Ishikawa (cell line): ENCODE results near the gene PTPRD.
A peak's percentile ranks its signal among the peaks of the same experiment; 100 is the strongest.

ENCODE experiments used
- CEBPB ChIP-seq: IDR thresholded peaks from 2 replicates; pipeline ENCODE4 v1.6.1; 2012
- CREB1 ChIP-seq: IDR thresholded peaks from 2 replicates; pipeline ENCODE4 v1.6.1; 2012; ENCODE audit warnings: low read depth
- EGR1 ChIP-seq: IDR thresholded peaks from 2 replicates; pipeline ENCODE4 v1.6.1; 2012
- EP300 ChIP-seq: IDR thresholded peaks from 2 replicates; pipeline ENCODE4 v1.6.1; 2012; ENCODE audit warnings: borderline replicate concordance
- FOXM1 ChIP-seq: IDR thresholded peaks from 2 replicates; pipeline ENCODE4 v1.6.1; 2012; ENCODE audit warnings: low read depth, borderline replicate concordance
- NFIC ChIP-seq: IDR thresholded peaks from 2 replicates; pipeline ENCODE4 v1.6.1; 2012
- RAD21 ChIP-seq: IDR thresholded peaks from 2 replicates; pipeline ENCODE4 v1.6.1; 2012; ENCODE audit warnings: low read depth
- TAF1 ChIP-seq: IDR thresholded peaks from 2 replicates; pipeline ENCODE4 v1.6.1; 2012; ENCODE audit warnings: low read depth, mild to moderate bottlenecking
- TCF12 ChIP-seq: IDR thresholded peaks from 2 replicates; pipeline ENCODE4 v1.6.1; 2012; ENCODE audit warnings: low read depth
- TEAD4 ChIP-seq: IDR thresholded peaks from 2 replicates; pipeline ENCODE4 v1.6.1; 2012
- YY1 ChIP-seq: IDR thresholded peaks from 2 replicates; pipeline ENCODE4 v1.6.1; 2012; ENCODE audit warnings: low read depth
- ZBTB7A ChIP-seq: IDR thresholded peaks from 2 replicates; pipeline ENCODE4 v1.6.1; 2012; ENCODE audit warnings: low read depth
- TF ChIP-seq, protein P1 (sequence below): IDR thresholded peaks from 2 replicates; pipeline ENCODE4 v1.6.1; 2012
- TF ChIP-seq, protein P2 (sequence below): IDR thresholded peaks from 2 replicates; pipeline ENCODE4 v1.6.1; 2012; ENCODE audit warnings: low read depth, mild to moderate bottlenecking
- TF ChIP-seq, protein P3 (sequence below): IDR thresholded peaks from 2 replicates; pipeline ENCODE4 v1.6.1; 2012

PTPRD gene

DNA sequence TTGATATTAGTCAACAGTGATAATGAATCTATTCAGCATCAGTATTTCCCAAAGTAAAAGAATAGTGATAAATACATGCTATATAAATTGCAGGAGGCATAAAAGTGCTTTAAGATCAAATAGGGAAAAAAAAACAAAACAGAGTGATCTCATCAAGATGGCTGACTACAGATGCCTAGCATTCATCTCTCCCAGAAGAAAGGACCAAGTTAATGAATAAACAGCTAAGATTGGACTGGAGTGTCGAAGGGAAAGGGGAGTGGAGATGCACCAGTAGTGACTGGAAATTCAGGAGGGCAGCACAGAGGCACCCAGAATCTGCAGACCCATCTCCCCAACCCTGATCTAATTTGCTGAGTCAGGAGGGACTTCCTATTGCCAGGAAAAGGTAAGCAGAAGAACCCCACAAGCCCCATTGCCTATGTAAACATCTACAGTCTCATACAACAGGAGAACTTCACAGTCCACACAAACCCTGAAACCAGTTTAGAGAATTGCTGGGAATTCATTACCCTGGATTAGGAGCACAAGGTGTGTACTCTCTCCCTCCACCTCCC is 699.4 kb downstream of the PTPRD start:
- TF ChIP-seq FOXM1 (no peak), EP300 (no peak), YY1 (no peak), NFIC (no peak), EGR1 (no peak), CEBPB (no peak), CREB1 (no peak), TAF1 (no peak), RAD21 (no peak), TEAD4 (no peak), TCF12 (no peak), ZBTB7A (no peak)
- TF ChIP-seq, protein P1, sequence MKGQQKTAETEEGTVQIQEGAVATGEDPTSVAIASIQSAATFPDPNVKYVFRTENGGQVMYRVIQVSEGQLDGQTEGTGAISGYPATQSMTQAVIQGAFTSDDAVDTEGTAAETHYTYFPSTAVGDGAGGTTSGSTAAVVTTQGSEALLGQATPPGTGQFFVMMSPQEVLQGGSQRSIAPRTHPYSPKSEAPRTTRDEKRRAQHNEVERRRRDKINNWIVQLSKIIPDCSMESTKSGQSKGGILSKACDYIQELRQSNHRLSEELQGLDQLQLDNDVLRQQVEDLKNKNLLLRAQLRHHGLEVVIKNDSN, result no peak
- TF ChIP-seq, protein P2, sequence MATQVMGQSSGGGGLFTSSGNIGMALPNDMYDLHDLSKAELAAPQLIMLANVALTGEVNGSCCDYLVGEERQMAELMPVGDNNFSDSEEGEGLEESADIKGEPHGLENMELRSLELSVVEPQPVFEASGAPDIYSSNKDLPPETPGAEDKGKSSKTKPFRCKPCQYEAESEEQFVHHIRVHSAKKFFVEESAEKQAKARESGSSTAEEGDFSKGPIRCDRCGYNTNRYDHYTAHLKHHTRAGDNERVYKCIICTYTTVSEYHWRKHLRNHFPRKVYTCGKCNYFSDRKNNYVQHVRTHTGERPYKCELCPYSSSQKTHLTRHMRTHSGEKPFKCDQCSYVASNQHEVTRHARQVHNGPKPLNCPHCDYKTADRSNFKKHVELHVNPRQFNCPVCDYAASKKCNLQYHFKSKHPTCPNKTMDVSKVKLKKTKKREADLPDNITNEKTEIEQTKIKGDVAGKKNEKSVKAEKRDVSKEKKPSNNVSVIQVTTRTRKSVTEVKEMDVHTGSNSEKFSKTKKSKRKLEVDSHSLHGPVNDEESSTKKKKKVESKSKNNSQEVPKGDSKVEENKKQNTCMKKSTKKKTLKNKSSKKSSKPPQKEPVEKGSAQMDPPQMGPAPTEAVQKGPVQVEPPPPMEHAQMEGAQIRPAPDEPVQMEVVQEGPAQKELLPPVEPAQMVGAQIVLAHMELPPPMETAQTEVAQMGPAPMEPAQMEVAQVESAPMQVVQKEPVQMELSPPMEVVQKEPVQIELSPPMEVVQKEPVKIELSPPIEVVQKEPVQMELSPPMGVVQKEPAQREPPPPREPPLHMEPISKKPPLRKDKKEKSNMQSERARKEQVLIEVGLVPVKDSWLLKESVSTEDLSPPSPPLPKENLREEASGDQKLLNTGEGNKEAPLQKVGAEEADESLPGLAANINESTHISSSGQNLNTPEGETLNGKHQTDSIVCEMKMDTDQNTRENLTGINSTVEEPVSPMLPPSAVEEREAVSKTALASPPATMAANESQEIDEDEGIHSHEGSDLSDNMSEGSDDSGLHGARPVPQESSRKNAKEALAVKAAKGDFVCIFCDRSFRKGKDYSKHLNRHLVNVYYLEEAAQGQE, result no peak
- TF ChIP-seq, protein P3, sequence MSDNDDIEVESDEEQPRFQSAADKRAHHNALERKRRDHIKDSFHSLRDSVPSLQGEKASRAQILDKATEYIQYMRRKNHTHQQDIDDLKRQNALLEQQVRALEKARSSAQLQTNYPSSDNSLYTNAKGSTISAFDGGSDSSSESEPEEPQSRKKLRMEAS, result no peak

DNA sequence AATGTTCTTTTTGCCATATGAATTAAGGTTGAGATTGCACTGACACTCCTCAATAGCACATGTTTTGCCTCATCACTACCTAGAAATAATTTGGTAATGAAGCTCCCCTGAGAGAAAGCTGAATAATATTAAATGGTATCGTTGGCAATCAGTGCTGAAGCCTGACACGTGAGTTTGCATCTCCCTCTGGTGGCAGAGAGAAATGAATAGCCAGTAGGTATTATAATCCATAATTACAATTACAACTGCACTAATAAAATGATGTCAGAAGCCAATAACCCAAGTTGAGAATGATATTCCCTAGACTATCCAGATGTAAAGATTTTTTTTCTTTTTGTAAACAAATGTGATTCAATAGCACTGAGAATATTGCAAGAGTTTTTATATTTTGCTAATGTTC is 700.3 kb downstream of the PTPRD start:
- TF ChIP-seq RAD21 (peak; percentile 49), FOXM1 (no peak), TEAD4 (no peak), TAF1 (no peak), NFIC (no peak)

DNA sequence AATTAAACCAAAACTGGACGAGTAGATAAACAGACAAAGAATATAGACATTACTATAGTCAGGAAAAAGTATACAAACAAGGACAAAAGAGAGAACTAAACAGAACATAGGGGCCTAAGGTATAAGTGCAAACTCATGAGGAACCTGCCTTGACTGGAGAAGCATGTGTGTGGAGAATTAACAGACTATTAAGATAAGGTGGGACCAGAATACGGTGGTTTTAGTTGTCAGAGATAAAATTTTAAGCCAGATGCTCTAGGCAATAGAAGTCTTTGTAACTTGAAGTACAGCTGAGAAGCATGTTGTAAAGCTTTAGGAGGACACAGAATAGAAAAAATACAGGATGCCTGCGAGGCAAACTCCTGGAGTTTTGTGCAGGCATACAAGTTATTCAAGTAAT is 707.1 kb downstream of the PTPRD start:
- TF ChIP-seq TAF1 (no peak), CEBPB (no peak), TEAD4 (no peak), NFIC (no peak), TCF12 (no peak), EGR1 (no peak), CREB1 (no peak), ZBTB7A (no peak)
- TF ChIP-seq, protein P3, result no peak
- TF ChIP-seq, protein P2, result no peak

DNA sequence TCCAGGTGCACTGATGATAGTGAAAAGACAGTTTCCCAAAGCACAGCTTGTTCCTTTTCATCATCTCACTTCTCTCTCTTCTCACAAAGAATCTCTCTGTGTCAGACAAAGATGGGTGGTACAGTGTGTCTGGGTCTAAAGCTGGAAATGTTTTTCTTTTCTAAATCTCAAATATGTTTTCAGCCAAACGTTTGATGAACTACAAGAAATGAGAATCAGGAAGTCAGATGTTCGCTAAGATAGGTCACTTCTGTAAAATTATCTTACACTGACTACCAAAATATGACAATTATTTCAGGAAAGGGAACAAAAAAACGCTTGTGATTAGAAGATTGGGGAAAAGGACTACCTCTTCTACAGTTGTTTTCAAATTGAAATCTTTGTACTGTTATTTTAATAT is 708.8 kb downstream of the PTPRD start:
- TF ChIP-seq ZBTB7A (no peak), NFIC (no peak), EP300 (no peak), YY1 (no peak), FOXM1 (no peak), RAD21 (no peak), EGR1 (no peak), CEBPB (no peak), TCF12 (no peak), TAF1 (no peak), CREB1 (no peak), TEAD4 (no peak)
- TF ChIP-seq, protein P2, result no peak
- TF ChIP-seq, protein P3, result no peak
- TF ChIP-seq, protein P1, result no peak
